IPS-18a (cell line): ENCODE data around the gene OR2V1.
"Not testable (repeated sequence)": the region's sequence is repeated elsewhere in the genome, so short reads cannot be mapped to it uniquely, and the experiment has no call there.

ENCODE experiments used
- H3K27ac ChIP-seq: one replicate; pipeline ENCODE4 v1.5.1; 2013; ENCODE audit warnings: low read length
- H3K27me3 ChIP-seq: one replicate; pipeline ENCODE4 v1.6.1; 2013; ENCODE audit warnings: mild to moderate bottlenecking, low read length; ENCODE audit not compliant: control insufficient read depth, insufficient read depth
- H3K36me3 ChIP-seq: one replicate; pipeline ENCODE4 v1.6.1; 2013; ENCODE audit warnings: low read depth, low read length; ENCODE audit not compliant: control insufficient read depth
- H3K4me1 ChIP-seq: one replicate; pipeline ENCODE4 v1.6.1; 2013; ENCODE audit warnings: low read depth, low read length; ENCODE audit not compliant: control insufficient read depth
- H3K4me3 ChIP-seq: one replicate; pipeline ENCODE4 v1.5.1; 2013; ENCODE audit warnings: low read length
- H3K9ac ChIP-seq: one replicate; pipeline ENCODE4 v1.6.1; 2013; ENCODE audit warnings: mild to moderate bottlenecking, low read length, moderate library complexity
- H3K9me3 ChIP-seq: one replicate; pipeline ENCODE4 v1.6.1; 2013; ENCODE audit warnings: low read depth, low read length; ENCODE audit not compliant: control insufficient read depth

Gene OR2V1, protein sequence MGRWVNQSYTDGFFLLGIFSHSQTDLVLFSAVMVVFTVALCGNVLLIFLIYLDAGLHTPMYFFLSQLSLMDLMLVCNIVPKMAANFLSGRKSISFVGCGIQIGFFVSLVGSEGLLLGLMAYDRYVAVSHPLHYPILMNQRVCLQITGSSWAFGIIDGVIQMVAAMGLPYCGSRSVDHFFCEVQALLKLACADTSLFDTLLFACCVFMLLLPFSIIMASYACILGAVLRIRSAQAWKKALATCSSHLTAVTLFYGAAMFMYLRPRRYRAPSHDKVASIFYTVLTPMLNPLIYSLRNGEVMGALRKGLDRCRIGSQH

DNA sequence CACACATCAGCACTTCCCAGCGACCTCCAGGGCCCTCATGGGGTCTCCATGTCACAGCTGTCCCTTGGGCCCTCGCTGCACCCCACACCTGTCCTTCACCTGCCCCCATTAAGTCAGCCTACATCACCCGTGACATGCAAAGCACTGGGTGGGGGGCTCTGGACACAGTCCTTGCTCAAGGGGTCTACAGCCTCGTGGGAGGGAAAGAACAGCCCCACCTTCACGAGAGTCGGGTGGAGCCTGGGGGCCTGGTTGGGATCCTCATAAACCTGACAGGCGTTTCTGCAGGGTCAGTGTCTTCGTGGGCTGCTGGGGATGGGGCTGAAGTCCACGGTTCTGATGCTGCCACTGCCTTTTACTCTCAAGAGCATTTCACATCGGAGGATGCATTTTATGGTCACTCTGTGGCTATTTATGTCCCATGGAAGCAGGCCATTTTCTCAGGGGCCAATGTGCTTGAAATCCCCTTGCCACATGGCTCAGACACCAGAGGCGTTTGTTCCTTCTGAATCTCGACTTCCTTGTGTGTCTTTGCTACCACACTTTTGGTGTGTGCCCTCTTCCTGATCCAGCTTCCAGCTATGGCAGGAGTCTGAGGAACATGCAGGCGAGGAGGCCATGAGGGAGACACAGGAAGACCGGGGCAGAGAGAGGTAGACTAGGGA, at the start of gene OR2V1:
Gene OR2V1 (minus strand): TSS at position 338 of the 665 bp plus-strand sequence. CDS start 5,865 bp downstream, outside the sequence.
- H3K4me3 ChIP-seq, result no peak within 1 kb of the TSS
- H3K27ac ChIP-seq, result no peak within 1 kb of the TSS
- H3K9me3 ChIP-seq, result no peaks in the 10 kb centered on the region
- H3K27me3 ChIP-seq, result no peaks in the 10 kb centered on the region
- H3K36me3 ChIP-seq, result no peaks in the 10 kb centered on the region
- no peak within 1 kb of the TSS for H3K9ac ChIP-seq
- H3K4me1 ChIP-seq, result no peaks in the 10 kb centered on the region

DNA sequence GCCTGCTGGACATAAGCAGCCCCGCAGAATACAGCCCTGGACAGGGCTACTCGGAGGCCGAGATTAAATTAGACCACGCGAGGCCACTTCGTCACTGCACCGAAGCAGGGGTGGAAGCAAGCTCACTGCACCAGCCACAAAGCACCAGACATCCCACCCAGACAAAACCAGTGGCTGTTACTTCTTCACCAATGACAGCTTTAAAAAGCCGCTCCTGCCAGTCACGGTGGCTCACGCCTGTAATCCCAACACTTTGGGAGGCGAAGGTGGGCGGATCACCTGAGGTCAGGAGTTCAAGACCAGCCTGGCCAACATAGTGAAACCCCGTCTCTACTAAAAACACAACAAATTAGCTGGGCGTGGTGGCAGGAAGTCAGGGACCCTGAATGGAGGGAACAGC, 46.6 kb upstream of the OR2V1 start:
- not testable (repeated sequence) for H3K27ac ChIP-seq, H3K36me3 ChIP-seq, H3K9ac ChIP-seq, H3K4me3 ChIP-seq, H3K9me3 ChIP-seq, H3K27me3 ChIP-seq, H3K4me1 ChIP-seq

DNA sequence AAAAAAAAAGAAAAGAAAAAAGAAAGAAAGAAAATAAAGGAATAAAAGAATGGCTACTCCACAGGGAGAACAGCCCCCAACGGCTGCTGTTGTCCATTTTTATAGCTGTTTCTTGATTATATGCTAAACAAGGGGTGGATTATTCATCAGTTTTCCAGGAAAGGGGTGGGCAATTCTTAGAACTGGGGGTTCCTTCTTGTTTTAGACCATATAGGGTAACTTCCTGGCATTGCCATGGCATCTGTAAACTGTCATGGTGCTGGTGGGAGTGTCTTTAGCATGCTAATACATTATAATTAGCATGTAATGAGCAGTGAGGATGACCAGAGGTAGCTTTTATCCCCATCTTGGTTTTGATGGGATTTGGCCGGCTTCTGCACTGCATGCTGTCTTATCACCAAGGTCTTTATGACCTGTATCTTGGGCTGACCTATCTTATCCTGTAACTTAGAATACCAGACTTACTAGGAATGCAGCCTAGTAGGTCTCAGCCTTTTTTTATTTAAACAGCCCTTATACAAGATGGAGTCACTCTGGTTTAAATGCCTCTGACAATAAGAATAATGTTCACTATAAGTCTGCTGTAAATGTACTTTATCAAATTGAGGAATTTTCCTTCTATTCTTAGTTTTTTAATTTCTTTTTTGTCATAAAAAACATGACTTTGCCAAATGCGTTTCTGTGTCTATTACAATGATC, 45.4 kb upstream of the OR2V1 start:
- no peaks in the 10 kb centered on the region for H3K36me3 ChIP-seq

DNA sequence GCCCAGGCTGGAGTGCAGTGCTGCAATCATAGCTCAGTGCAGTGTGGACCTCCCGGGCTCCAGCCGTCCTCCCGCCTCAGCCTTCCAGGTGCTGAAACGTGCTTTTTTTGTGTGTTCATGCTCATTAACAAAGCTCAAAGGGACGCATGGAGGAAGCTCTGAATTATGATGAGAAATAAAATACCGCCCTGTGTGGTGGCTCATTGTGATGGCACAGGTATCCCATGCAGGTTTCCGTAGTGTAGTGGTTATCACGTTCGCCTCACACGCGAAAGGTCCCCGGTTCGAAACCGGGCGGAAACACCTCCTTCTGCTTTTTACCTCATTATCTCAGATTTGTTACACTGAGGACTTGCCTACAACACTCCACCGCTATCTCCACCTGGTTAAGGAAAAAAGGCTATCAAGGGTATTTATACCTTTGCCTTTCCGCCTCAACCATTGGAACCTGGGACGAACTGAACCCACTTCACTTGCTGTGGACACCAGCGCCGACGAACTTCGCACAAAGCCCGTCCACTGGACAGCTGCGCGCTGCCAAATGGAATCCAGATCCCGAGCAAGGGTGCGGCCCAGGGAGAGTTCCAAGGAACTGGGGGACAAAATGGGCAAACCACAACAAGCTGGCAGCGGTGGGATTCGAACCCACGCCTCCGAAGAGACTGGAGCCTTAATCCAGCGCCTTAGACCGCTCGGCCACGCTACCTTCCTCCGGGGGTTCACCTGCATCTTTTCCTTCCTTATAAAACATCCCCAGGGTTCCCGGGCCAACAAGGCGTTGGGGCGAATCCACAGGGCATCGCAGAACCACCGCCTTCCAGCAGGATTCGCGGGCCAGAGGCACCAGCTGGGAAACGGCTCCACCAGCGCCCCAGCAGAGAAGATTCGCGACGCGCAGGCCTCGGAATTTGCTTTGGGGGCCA, 42.7 kb upstream of the OR2V1 start:
- no peak overlapping the region for H3K9ac ChIP-seq
- peak overlapping the region; percentile 66 for H3K4me3 ChIP-seq
- no peaks in the 10 kb centered on the region for H3K36me3 ChIP-seq
- H3K4me1 ChIP-seq, result peaks cover 6% of the 10 kb centered on the region
- H3K9me3 ChIP-seq, result no peaks in the 10 kb centered on the region
- no peak overlapping the region for H3K27ac ChIP-seq
- peaks cover 45% of the 10 kb centered on the region for H3K27me3 ChIP-seq

More for the DNA sequence above, 45.4 kb upstream of the OR2V1 start:
- H3K27ac ChIP-seq, result no peak overlapping the region
- no peaks in the 10 kb centered on the region for H3K9me3 ChIP-seq
- H3K27me3 ChIP-seq, result peaks cover 20% of the 10 kb centered on the region
- H3K9ac ChIP-seq, result no peak overlapping the region
- H3K4me3 ChIP-seq, result no peak overlapping the region
- H3K4me1 ChIP-seq, result peaks cover 6% of the 10 kb centered on the region

DNA sequence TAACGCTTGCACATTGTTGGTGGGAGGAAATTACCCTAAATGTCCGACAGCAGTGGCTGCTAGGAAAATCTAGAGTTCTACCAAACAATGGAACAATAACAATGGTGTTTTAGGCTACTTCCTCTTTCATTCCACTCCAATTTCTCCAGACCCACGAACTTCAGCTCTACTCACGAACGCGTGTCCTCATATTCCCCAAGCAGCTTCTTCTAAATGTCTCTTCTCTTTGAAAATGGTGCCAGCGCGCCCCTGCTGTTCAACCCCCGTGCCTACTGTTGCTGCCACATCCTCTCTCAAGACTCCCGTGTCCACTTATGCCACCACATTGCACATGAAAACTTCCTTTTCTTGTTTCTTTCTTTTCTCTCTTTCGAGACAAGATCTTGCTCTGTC, 42.1 kb upstream of the OR2V1 start:
- no peak overlapping the region for H3K9ac ChIP-seq
- H3K27ac ChIP-seq, result no peak overlapping the region
- no peaks in the 10 kb centered on the region for H3K36me3 ChIP-seq
- peak overlapping the region; percentile 66 for H3K4me3 ChIP-seq
- H3K9me3 ChIP-seq, result no peaks in the 10 kb centered on the region
- peaks cover 12% of the 10 kb centered on the region for H3K4me1 ChIP-seq
- H3K27me3 ChIP-seq, result peaks cover 52% of the 10 kb centered on the region

DNA sequence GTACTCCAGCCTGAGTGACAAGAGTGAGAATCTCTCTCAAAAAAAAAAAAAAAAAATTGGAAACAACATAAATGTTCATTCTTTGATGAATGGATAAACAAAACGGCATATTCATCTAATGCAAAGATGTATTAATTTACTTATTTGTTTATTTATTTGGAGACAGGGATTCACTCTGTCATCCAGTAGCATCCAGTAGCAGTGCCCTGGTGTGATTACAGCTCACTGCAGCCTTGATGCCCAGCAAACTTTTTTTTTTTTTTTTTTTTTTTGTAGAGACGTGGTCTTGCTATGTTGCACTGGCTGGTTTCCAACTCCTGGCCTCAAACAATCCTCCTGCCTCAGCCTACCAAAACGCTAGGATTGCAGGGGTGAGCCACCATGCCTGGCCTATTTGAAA, 40.8 kb upstream of the OR2V1 start:
- Histone ChIP-seq H3K9ac (no peak overlapping the region), H3K4me3 (no peak overlapping the region), H3K27ac (no peak overlapping the region), H3K36me3 (no peaks in the 10 kb centered on the region), H3K4me1 (peaks cover 13% of the 10 kb centered on the region), H3K9me3 (no peaks in the 10 kb centered on the region), H3K27me3 (peaks cover 53% of the 10 kb centered on the region)

DNA sequence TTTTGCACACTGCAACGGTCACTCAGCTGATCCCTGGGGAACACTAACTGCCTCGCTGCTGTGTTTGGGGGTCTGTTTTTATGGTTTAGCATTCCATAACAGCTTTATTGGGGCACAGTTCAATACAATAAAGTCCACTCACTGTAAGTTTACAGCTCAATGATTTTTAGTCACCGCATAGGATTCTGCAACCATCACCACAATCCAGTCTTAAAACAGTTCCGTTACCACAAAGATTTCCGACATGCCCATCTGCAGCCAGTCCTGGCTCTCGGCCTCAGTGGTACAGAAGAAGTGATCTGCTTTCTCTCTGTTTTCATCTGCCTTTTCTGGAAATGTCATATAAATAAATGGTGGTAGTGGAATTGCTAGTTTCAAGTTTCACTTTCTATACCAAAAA, 40.0 kb upstream of the OR2V1 start:
- H3K4me3 ChIP-seq, result peak overlapping the region; percentile 81

DNA sequence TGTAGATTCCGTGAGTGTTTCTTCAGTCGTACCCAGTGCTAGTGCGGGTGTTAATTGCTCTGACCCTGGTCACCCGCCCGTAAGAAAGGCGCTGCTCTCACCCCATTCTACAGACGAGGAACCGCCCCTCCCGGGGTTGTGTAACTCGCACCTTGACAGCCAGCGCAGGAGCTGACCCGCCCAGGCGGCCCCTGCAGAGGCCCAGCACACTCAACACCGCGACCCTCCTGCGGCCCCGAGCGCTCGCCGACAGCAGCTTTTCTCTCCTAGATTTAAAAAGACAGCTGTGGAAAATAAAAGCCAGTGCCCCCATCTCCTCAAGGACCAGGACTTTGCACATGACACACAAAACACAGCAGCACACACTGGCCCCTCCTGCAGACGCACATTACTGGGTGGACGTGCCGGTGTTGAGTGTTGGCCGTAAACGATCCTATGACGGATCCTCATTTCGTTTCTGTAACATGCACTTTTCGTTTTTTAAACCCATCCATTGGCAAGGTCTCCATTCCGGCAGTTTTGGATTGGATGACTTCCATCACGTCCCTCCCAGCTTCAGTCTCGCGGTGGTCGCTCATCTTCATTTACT, 39.4 kb upstream of the OR2V1 start:
- peak overlapping the region; percentile 81 for H3K4me3 ChIP-seq

More for the DNA sequence above, 40.0 kb upstream of the OR2V1 start:
- peaks cover 53% of the 10 kb centered on the region for H3K27me3 ChIP-seq
- no peaks in the 10 kb centered on the region for H3K9me3 ChIP-seq
- no peak overlapping the region for H3K27ac ChIP-seq
- peaks cover 13% of the 10 kb centered on the region for H3K4me1 ChIP-seq
- no peaks in the 10 kb centered on the region for H3K36me3 ChIP-seq
- H3K9ac ChIP-seq, result no peak overlapping the region

DNA sequence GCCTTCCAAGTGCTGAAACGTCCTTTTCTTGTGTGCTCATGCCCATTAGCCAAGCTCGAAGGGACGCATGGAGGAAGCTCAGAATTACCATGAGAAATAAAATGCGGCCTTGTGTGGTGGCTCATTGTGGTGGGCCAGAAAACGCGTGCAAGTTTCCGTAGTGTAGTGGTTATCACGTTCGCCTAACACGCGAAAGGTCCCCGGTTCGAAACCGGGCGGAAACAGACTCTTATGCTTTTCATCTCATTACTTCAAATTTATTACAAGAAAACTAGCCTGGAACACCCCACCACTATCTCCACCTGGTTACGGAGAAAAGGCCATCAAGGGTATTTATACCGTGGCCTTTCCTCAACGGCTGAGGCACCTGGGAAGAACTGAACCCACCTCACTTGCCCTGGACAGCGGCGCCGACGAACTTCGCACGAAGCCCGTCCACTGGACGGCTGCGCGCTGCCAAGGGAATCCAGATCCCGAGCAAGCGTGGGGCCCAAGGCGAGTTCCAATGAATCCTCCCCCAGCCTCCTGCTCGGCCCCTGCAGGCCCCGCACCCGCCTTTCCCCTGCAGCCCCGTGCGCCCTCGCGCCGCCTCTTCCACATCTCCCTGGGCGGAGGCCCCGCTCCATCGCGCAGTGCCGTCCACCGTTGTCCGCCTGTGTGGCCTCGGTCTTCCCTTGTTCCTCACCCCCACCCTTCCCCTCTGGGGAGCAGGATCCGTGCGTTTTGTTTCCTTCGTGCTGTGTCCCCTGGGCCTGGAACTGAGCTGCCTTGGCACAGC, 38.7 kb upstream of the OR2V1 start:
- H3K9me3 ChIP-seq, H3K9ac ChIP-seq, H3K36me3 ChIP-seq, H3K27ac ChIP-seq: not testable (repeated sequence)
- Histone ChIP-seq H3K4me3 (peak overlapping the region; percentile 81), H3K4me1 (peaks cover 13% of the 10 kb centered on the region), H3K27me3 (peaks cover 53% of the 10 kb centered on the region)

More for the DNA sequence above, 39.4 kb upstream of the OR2V1 start:
- H3K27me3 ChIP-seq, result peaks cover 53% of the 10 kb centered on the region
- H3K9me3 ChIP-seq, result no peaks in the 10 kb centered on the region
- H3K4me1 ChIP-seq, result peaks cover 13% of the 10 kb centered on the region
- H3K9ac ChIP-seq, result no peak overlapping the region
- H3K36me3 ChIP-seq, result no peaks in the 10 kb centered on the region
- H3K27ac ChIP-seq, result no peak overlapping the region

DNA sequence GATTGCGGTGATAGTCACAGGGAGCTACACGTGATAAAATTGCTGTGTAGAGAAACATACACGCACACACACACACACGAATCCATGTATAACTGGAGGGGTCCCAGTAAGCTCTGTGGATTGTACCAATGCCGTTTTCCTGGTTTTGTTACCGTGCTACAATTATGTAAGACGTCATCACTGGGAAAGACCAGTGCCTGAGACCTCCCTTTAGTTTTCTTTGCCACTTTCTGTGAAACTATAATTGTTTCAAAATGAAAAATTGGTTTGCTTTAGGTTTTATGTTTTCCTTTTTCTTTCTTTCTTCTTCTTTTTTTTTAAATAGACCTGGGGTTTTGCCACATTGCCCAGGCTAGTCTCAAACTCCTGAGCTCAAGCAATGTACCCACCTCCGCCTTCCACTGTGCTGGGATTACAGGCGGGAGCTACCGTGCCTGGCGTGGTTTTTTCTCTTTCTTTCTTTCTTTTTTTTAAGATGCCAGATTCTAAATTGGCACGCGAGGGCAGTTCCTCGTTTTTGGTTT, 37.7 kb upstream of the OR2V1 start:
- H3K4me3 ChIP-seq, result peak overlapping the region; percentile 81
- no peaks in the 10 kb centered on the region for H3K9me3 ChIP-seq
- H3K27ac ChIP-seq, result no peak overlapping the region
- peaks cover 53% of the 10 kb centered on the region for H3K27me3 ChIP-seq
- H3K4me1 ChIP-seq, result peaks cover 13% of the 10 kb centered on the region
- no peak overlapping the region for H3K9ac ChIP-seq
- H3K36me3 ChIP-seq, result no peaks in the 10 kb centered on the region
